Glutamatergic neuron (in vitro differentiated cells): ENCODE data around the gene MS4A12. TPM values are rescaled to one million over a fixed set of nuclear protein-coding genes. Genes with fewer than 3 reads are reported as not detected.
A peak's percentile ranks its signal among the peaks of the same experiment; 100 is the strongest.

ENCODE experiments used
- DNase-seq: peaks from one replicate; pipeline ENCODE4 v3.0.0; 2022
- H3K27ac Mint-ChIP-seq: one replicate; pipeline ENCODE4 v1.8.0; 2020; ENCODE audit warnings: mild to moderate bottlenecking, mixed read lengths, inconsistent platforms; ENCODE audit not compliant: unreplicated experiment
- H3K27me3 Mint-ChIP-seq: one replicate; pipeline ENCODE4 v1.8.0; 2020; ENCODE audit warnings: mild to moderate bottlenecking, moderate library complexity, mixed read lengths, inconsistent platforms; ENCODE audit not compliant: unreplicated experiment
- H3K36me3 Mint-ChIP-seq: one replicate; pipeline ENCODE4 v1.8.0; 2020; ENCODE audit warnings: mild to moderate bottlenecking, mixed read lengths, inconsistent platforms; ENCODE audit not compliant: unreplicated experiment
- H3K4me1 Mint-ChIP-seq: one replicate; pipeline ENCODE4 v1.8.0; 2020; ENCODE audit warnings: mild to moderate bottlenecking, low read depth, mixed read lengths, inconsistent platforms; ENCODE audit not compliant: unreplicated experiment
- H3K4me3 Mint-ChIP-seq: one replicate; pipeline ENCODE4 v1.8.0; 2020; ENCODE audit warnings: mild to moderate bottlenecking, mixed read lengths, inconsistent platforms; ENCODE audit not compliant: unreplicated experiment
- H3K9me3 Mint-ChIP-seq: one replicate; pipeline ENCODE4 v1.8.0; 2020; ENCODE audit warnings: mild to moderate bottlenecking, moderate library complexity, mixed read lengths, inconsistent platforms; ENCODE audit not compliant: unreplicated experiment
- total RNA-seq: library from RNA; stranded (reverse); fragmentation: NEBNext Ultra II Directional; extraction: Animal tissue kit (Norgen Biotek cat#: 25700); gene quantifications from one replicate; pipeline ENCODE4 v1.2.1, GENCODE V29; 2021; ENCODE audit not compliant: unreplicated experiment
- TF ChIP-seq, protein P1 (sequence below): fragments of 200-600 bp; sonication (generic); IDR thresholded peaks from one replicate; pipeline ENCODE4 v1.5.0; 2021; ENCODE audit not compliant: partially characterized antibody, unreplicated experiment

Gene MS4A12
- total RNA-seq, 1 donor from 2014 or later, result not detected

DNA sequence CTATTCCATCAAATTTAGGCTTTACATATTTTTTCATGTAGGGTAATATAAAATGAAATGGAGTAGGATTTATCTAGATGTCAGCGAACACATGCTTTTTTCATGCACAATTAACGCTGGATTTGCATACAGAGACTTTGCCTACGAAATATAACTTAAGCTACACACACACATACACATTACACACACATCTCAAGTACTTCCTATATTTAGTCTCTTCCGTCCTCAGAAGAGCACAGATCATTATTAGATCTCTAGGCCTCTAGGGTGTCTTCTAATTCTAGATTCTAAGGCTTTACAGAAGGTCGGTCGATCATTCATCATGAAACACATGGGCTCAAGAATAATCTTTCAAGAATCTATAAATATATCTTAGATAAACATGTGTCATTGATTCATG, 18.8 kb downstream of the MS4A12 start:
- Mint-ChIP-seq H3K36me3 (peaks cover 15% of the 10 kb centered on the region), H3K9me3 (peaks cover 8% of the 10 kb centered on the region), H3K4me1 (peaks cover 7% of the 10 kb centered on the region), H3K27me3 (peaks cover 4% of the 10 kb centered on the region), H3K4me3 (no peak overlapping the region), H3K27ac (peak overlapping the region; percentile 80)
- DNase-seq, result no peak
- TF ChIP-seq, protein P1, sequence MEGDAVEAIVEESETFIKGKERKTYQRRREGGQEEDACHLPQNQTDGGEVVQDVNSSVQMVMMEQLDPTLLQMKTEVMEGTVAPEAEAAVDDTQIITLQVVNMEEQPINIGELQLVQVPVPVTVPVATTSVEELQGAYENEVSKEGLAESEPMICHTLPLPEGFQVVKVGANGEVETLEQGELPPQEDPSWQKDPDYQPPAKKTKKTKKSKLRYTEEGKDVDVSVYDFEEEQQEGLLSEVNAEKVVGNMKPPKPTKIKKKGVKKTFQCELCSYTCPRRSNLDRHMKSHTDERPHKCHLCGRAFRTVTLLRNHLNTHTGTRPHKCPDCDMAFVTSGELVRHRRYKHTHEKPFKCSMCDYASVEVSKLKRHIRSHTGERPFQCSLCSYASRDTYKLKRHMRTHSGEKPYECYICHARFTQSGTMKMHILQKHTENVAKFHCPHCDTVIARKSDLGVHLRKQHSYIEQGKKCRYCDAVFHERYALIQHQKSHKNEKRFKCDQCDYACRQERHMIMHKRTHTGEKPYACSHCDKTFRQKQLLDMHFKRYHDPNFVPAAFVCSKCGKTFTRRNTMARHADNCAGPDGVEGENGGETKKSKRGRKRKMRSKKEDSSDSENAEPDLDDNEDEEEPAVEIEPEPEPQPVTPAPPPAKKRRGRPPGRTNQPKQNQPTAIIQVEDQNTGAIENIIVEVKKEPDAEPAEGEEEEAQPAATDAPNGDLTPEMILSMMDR, result no peak

DNA sequence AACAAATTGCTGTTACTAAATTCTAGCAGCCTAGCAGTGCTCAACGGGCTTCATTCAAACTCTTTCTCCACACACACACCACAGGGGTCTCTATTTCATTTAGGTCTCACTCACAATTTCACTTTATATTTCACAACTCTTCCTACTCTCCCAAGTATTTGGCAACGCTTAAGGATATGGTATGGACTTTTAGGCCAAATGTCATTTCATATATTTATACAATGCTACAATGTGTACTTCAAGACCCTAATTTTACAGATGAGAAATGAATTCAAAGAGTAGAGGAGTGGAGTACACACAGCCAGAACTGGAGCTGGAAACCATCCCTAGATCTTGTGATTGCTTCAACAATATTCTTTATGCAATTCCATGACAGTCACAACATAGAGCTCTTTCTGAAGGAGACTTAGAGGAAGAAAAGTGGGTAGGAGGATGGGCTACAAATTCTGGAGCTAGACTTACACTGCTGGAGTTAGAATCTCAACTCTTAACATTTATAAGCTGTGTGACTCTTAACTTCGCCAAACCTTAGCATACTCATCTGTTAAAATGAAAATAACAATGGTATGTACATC, 20.2 kb downstream of the MS4A12 start:
- Mint-ChIP-seq H3K27me3 (peaks cover 4% of the 10 kb centered on the region), H3K4me3 (no peak overlapping the region), H3K36me3 (peaks cover 12% of the 10 kb centered on the region), H3K9me3 (peaks cover 8% of the 10 kb centered on the region), H3K27ac (peak overlapping the region; percentile 12), H3K4me1 (peaks cover 7% of the 10 kb centered on the region)
- DNase-seq, result no peak
- TF ChIP-seq, protein P1, result no peak

DNA sequence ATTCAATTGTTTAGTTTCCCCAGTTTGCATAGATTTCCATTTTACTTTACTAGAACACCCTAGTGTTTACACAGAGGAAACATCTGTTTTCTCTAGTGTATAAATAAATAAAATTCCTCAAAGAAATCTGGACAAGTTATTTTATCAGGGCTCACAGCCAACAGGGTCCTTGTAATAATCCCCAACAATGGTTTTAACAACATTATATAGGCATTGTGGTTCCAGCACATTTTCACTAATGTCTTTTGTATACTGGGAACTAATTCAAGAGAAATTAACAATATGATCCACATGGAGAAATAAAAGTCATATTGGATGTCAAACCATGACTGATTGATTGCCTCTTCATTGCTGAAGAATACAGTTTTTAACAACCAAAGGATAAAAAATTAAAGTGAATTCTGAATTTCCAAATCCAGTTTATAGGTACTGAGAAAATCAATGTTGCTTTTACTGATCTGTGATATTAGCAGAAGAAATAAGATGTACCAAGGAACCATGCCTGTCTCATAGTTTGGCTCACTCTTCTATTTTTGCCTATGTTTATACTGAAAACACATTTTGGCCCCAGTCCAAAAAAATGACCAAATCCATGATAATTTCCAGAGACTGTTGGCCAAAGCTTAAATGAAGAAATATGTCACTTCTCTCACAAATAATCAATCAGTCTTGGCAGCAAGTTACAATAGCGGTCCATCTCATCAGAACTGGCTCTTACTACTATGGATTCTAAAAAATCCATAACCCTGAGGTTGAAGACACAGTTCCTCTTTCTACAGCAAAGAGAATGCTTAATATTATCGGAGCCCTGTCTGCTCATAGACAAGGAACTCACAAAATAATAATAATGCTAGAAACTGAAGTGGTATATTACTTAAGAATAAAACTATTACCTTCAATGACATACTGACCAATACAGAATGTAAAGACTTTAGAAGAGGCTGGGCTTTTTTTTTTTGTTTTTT, 21.2 kb downstream of the MS4A12 start:
- Mint-ChIP-seq H3K27ac (no peak overlapping the region), H3K4me3 (no peak overlapping the region), H3K9me3 (peaks cover 8% of the 10 kb centered on the region), H3K27me3 (peaks cover 4% of the 10 kb centered on the region), H3K4me1 (peaks cover 7% of the 10 kb centered on the region), H3K36me3 (peaks cover 4% of the 10 kb centered on the region)
- TF ChIP-seq, protein P1, result no peak
- DNase-seq, result no peak

DNA sequence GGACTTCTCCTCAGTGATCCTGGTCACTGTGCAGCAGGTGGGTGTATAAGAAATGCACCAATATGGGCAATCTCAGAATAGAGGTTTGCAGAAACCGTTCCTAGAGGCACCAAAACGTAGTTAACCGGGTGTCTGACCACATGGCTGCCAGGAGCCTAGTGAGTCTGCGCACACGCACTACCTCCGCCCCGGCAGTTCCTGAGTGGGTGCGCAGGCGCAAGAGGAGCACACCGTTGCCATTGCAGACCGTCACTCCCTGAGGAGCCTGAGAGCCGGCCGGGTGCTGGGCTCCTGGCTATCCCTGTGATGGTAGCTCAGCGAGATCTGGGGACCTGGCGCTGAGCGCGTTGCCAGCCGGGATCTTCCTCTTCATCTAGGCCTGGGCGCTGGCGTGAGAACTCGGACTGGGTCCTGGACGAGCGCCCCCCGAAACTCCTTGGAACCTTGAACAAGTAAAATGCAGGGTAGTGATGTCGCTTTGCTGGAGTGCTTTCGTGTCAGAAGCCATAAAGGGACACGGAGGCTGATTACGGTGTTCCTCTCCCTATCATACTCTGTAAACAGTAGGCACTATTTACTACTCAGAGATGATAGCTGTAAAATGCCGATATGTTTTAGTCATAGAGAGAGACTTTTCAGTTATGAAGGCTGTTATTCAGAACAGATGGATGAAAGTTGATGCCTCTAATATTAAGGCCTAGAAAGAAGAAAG, 22.7 kb downstream of the MS4A12 start, which contains the start of gene MS4A13:
MS4A13 (plus strand) TSS at position 249 of the 712 bp plus-strand sequence. CDS start 2,692 bp downstream, outside the sequence.
- no peak for DNase-seq
- Mint-ChIP-seq H3K36me3 (no peaks in the 10 kb centered on the region), H3K27ac (no peak within 1 kb of the TSS), H3K27me3 (peaks cover 4% of the 10 kb centered on the region), H3K4me3 (no peak within 1 kb of the TSS), H3K4me1 (peaks cover 7% of the 10 kb centered on the region), H3K9me3 (peaks cover 2% of the 10 kb centered on the region)
- TF ChIP-seq, protein P1, result no peak
